HCT116 (cell line): ENCODE measurements around the gene NUDT4.

Source experiments
- POLR2A ChIP-seq: IDR thresholded peaks from 2 replicates; pipeline ENCODE4 v1.7.0; 2011; ENCODE audit warnings: borderline replicate concordance; ENCODE audit not compliant: insufficient read depth, insufficient read length; ENCODE audit errors: extremely low read depth
- SIN3A ChIP-seq: IDR thresholded peaks from 2 replicates; pipeline ENCODE4 v1.6.1; 2012; ENCODE audit warnings: low read depth
- TCF7L2 ChIP-seq: IDR thresholded peaks from 2 replicates; pipeline ENCODE4 v1.7.0; 2011; ENCODE audit warnings: borderline replicate concordance, inconsistent platforms; ENCODE audit not compliant: insufficient read depth, insufficient read length; ENCODE audit errors: extremely low read depth
- TF ChIP-seq, protein P1 (sequence below), 3 experiments: fragments of 200-600 bp in 1 of 3; sonication (generic) in 1 of 3; IDR thresholded peaks in 2 of 3; conservative IDR thresholded peaks in 1 of 3; 2 replicates each; pipeline ENCODE4 v1.5.1; 2012 to 2017; ENCODE audit warnings: low read depth in 2 of 3, low read length in 2 of 3, antibody characterized with exemption in 1 of 3, borderline replicate concordance in 1 of 3, control low read depth in 1 of 3, mild to moderate bottlenecking in 1 of 3, mixed read lengths in 1 of 3, mixed run types in 1 of 3, moderate library complexity in 1 of 3; ENCODE audit not compliant: insufficient read depth in 1 of 3

DNA sequence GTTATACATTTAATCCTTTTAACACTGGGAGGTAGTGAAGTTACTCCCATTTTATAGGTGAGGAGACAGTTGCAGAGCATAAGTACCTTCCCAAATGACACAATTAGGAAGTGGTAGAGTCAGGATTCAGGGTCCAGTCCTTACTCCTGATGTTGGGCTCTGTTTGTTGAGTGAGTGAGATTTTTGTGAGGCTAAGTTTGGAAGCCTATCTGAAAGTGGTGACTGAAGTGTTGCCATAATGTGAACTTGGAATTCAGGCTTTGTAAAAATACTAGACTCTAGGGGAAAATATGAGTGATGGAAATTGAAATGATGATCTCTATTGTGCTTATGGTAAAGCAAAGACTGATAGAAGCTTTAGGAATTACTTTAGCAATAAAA is 2.2 kb downstream of the NUDT4 start:
- TF ChIP-seq TCF7L2 (no peak), SIN3A (no peak), POLR2A (no peak)
- TF ChIP-seq, protein P1, sequence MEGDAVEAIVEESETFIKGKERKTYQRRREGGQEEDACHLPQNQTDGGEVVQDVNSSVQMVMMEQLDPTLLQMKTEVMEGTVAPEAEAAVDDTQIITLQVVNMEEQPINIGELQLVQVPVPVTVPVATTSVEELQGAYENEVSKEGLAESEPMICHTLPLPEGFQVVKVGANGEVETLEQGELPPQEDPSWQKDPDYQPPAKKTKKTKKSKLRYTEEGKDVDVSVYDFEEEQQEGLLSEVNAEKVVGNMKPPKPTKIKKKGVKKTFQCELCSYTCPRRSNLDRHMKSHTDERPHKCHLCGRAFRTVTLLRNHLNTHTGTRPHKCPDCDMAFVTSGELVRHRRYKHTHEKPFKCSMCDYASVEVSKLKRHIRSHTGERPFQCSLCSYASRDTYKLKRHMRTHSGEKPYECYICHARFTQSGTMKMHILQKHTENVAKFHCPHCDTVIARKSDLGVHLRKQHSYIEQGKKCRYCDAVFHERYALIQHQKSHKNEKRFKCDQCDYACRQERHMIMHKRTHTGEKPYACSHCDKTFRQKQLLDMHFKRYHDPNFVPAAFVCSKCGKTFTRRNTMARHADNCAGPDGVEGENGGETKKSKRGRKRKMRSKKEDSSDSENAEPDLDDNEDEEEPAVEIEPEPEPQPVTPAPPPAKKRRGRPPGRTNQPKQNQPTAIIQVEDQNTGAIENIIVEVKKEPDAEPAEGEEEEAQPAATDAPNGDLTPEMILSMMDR (IDR thresholded peaks at IDR 0.05 in 2 of 3, conservative IDR thresholded peaks at IDR 0.05 in 1 of 3; ENCODE audit: borderline replicate concordance in 1 of 3, insufficient read depth in 1 of 3, low read depth in 2 of 3, low read length in 2 of 3), result no peak
